ENCODE measurements around the gene TNIK. TPM values are rescaled to one million over a fixed set of nuclear protein-coding genes. Genes with fewer than 3 reads are reported as not detected.

The TNIK gene
- total and polyA plus RNA-seq, 10 of the 15 experiments (the other 5 are each of a cell fraction or from before 2014, with no cell fraction given): 13.9 to 74.3 (median 48.2) TPM

- intact Hi-C loops (cut with micrococcal nuclease; ENCODE audit: unreplicated experiment) (no loop called here), in situ Hi-C loops (cut with MboI) (no loop called here)
- Histone ChIP-seq H3K4me3 (no peak overlapping the region), H3K9me3 (replicated peaks; ENCODE audit: control insufficient read depth, insufficient read depth, low read length) (no peaks in the 10 kb centered on the region; the same call in 2 of the 3 replicates), H3K27me3 (replicated peaks in 1 of 2; ENCODE audit: control insufficient read depth in 2 of 2, insufficient read depth in 2 of 2, low read length in 1 of 2) (no peaks in the 10 kb centered on the region), H3K79me2 (ENCODE audit: control insufficient read depth, insufficient read depth, low read length) (peaks cover 94% of the 10 kb centered on the region), H4K20me1 (ENCODE audit: control insufficient read depth, insufficient read depth) (no peaks in the 10 kb centered on the region), H3K4me1 (ENCODE audit: control insufficient read depth, insufficient read depth, low read length) (peaks cover 13% of the 10 kb centered on the region), H3K4me2 (ENCODE audit: control insufficient read depth, insufficient read depth) (no peak overlapping the region), H3K9ac (ENCODE audit: control insufficient read depth, insufficient read depth, low read length) (no peak overlapping the region), H3K27ac (ENCODE audit: control insufficient read depth, insufficient read depth) (no peak overlapping the region), H3K36me3 (ENCODE audit: control insufficient read depth in 2 of 2, insufficient read depth in 2 of 2, low read length in 1 of 2) (peaks cover 1 to 8% of the 10 kb centered on the region in 2 experiments; a peak in 3 of 4 replicates), H2AFZ (ENCODE audit: control insufficient read depth, low read depth, low read length) (no peak overlapping the region)
- DNase-seq (ENCODE audit: low read depth, low spot score): no peak
- TF ChIP-seq EGR1 (IDR thresholded peaks at IDR 0.05; ENCODE audit: borderline replicate concordance in 1 of 2, low read depth in 2 of 2, low read length in 2 of 2) (no peak), NFYB (IDR thresholded peaks at IDR 0.05; ENCODE audit: insufficient read depth, low read depth, low read length) (no peak), CBX5 (IDR thresholded peaks at IDR 0.05; ENCODE audit: low read depth) (no peak), PAX8 (IDR thresholded peaks at IDR 0.05) (no peak), PRDM15 (CRISPR knock-in tag; IDR thresholded peaks at IDR 0.05) (no peak), NFIC (IDR thresholded peaks at IDR 0.05; ENCODE audit: low read depth, low read length) (no peak), CHD4 (IDR thresholded peaks at IDR 0.05) (no peak), MXI1 (IDR thresholded peaks at IDR 0.05; ENCODE audit: low read depth, low read length) (no peak), IKZF2 (IDR thresholded peaks at IDR 0.05) (no peak), RBBP5 (conservative IDR thresholded peaks at IDR 0.05) (no peak), RELA (IDR thresholded peaks at IDR 0.05; ENCODE audit: borderline replicate concordance, partially characterized antibody) (no peak)
- SMC1A ChIA-PET (ENCODE audit: uncharacterized antibody, unreplicated experiment): interaction anchor here (0.9 to 1.5 kb wide), 7 partner anchors 11 to 228 kb away, joined by 3 to 7 read pairs (median 4); no protein-coding TSS in a partner anchor
- BruUV-seq (replicated peaks): no TSS peak
- FAIRE-seq: no peak
- RAD21 ChIA-PET (ENCODE audit: unreplicated experiment): interaction anchor here (1.0 to 1.5 kb wide), 3 partner anchors 12 to 106 kb away, joined by 3 to 4 read pairs (median 3); no protein-coding TSS in a partner anchor
- WGBS (ENCODE audit: insufficient coverage, insufficient replicate concordance, low lambda C conversion rate, missing lambda C conversion rate): 91% methylated on average over 2 of the region's 2 CpGs
- ATAC-seq: no peak
- POLR2A ChIA-PET: interaction anchor here (1.7 kb wide), 1 partner anchor 14 kb away, joined by 4 read pairs; no protein-coding TSS in a partner anchor
- CTCF ChIA-PET: interaction anchor here (0.7 to 2.0 kb wide), 4 partner anchors 12 to 75 kb away, joined by 4 to 6 read pairs (median 5); no protein-coding TSS in a partner anchor
Observed at GRCh38 chr3:171416666-171417065, 43.5 kb downstream of the TNIK start.

Data from GM12878 (cell line).